T-helper 17 cell (primary cell): ENCODE results near the gene LGALS9. TPM values are rescaled to one million over a fixed set of nuclear protein-coding genes. Genes with fewer than 3 reads are reported as not detected.
"Not testable (repeated sequence)": the region's sequence is repeated elsewhere in the genome, so short reads cannot be mapped to it uniquely, and the experiment has no call there.

Experiments
- ATAC-seq: fragments of 150-1000 bp; cut with Tn5 transposase; 2 replicates; pipeline ENCODE4 v1.10.0; 2021; ENCODE audit warnings: mild to moderate bottlenecking, moderate library complexity
- DNase-seq, 3 donors: peaks; one replicate each; pipeline versions ENCODE4 v3.0.0 to v3.0.0-alpha.2; 2020 to 2021
- H3K9me3 ChIP-seq: one replicate; pipeline ENCODE4 v1.7.0; 2013; ENCODE audit warnings: low read length, mild to moderate bottlenecking; ENCODE audit not compliant: control insufficient read depth, poor library complexity, severe bottlenecking
- H3K27ac Mint-ChIP-seq: one replicate; pipeline ENCODE4 v1.8.0; 2022; ENCODE audit warnings: mild to moderate bottlenecking, moderate library complexity, mixed read lengths
- H3K27me3 Mint-ChIP-seq: one replicate; pipeline ENCODE4 v1.8.0; 2022; ENCODE audit warnings: mixed read lengths
- H3K36me3 Mint-ChIP-seq: one replicate; pipeline ENCODE4 v1.8.0; 2022; ENCODE audit warnings: low read depth, mixed read lengths
- H3K4me1 Mint-ChIP-seq: one replicate; pipeline ENCODE4 v1.8.0; 2022; ENCODE audit warnings: mild to moderate bottlenecking, mixed read lengths
- H3K4me3 Mint-ChIP-seq: one replicate; pipeline ENCODE4 v1.8.0; 2022; ENCODE audit warnings: mild to moderate bottlenecking, moderate library complexity, mixed read lengths
- total RNA-seq, 4 donors: library from RNA in 2 of 4; stranded (reverse) in 2 of 4; gene quantifications; one replicate each; pipeline ENCODE4 v1.2.3 and lab custom pipeline; 2022 to 2026

LGALS9 gene
- total RNA-seq, 2 donors from 2014 or later: 64.7 to 66.3 TPM

DNA sequence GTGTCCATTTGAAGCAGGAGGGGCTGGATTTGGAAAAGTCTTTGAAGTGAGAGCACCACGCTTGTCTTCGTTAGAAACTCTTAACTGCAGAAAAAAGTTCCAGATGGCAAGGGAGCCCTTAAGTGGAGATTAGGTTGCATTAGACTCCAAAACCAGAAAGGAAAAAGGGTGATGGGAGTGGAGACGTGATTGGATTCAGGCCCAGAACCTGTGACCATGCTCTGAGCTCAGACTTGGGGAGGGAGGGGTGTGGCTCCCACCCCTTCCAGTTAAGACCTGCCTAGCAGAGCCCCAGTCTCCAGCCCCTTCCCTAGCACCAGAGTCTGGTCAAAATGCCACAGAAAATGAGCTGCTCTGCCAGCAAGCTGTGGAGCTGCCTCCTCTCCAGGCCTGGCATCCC lies 6.4 kb upstream of the LGALS9 start:
- Mint-ChIP-seq H3K36me3 (peaks cover 3% of the 10 kb centered on the region), H3K4me1 (peaks cover 7% of the 10 kb centered on the region), H3K27ac (no peak overlapping the region), H3K4me3 (no peak overlapping the region), H3K27me3 (no peaks in the 10 kb centered on the region)
- no peak for DNase-seq
- no peaks in the 10 kb centered on the region for H3K9me3 ChIP-seq
- no peak for ATAC-seq

- no peaks in the 10 kb centered on the region for H3K9me3 ChIP-seq
- Mint-ChIP-seq H3K27me3 (no peaks in the 10 kb centered on the region), H3K4me3 (no peak overlapping the region), H3K4me1 (peaks cover 13% of the 10 kb centered on the region), H3K27ac (peak overlapping the region; percentile 67), H3K36me3 (peaks cover 2% of the 10 kb centered on the region)
- DNase-seq: no peak
- no peak for ATAC-seq
Observed at GRCh38 chr17:27625856-27626255, 5.1 kb upstream of the LGALS9 start.

GRCh38 chr17:27627514-27627913 lies 3.5 kb upstream of the LGALS9 start:
- no peaks in the 10 kb centered on the region for H3K36me3 Mint-ChIP-seq
- no peaks in the 10 kb centered on the region for H3K27me3 Mint-ChIP-seq
- peaks cover 21% of the 10 kb centered on the region for H3K4me1 Mint-ChIP-seq
- H3K4me3 Mint-ChIP-seq: no peak overlapping the region
- H3K27ac Mint-ChIP-seq: no peak overlapping the region
- no peak for DNase-seq
- H3K9me3 ChIP-seq: no peaks in the 10 kb centered on the region
- ATAC-seq: no peak

DNA sequence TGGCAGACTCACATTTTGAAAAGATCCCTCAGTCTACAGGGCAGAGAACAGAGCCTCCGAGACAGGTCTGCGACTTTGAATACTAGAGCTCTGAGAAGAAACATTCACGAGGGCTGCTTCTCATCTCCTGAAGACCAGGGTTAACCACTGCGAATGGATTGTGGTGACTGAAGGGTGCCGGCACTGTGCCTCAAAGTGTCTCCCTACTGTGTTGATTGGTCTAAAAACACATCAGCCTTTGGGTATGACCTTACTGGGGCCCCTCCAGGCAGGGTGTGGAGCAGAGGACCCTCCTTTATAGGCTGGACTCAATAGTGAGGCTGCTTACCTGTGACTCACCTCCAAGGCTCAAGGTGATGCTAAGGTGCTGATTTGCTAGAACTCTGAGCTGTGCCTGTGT lies 2.6 kb upstream of the LGALS9 start:
- no peak overlapping the region for H3K4me3 Mint-ChIP-seq
- no peak for DNase-seq
- H3K36me3 Mint-ChIP-seq: no peaks in the 10 kb centered on the region
- no peaks in the 10 kb centered on the region for H3K27me3 Mint-ChIP-seq
- H3K4me1 Mint-ChIP-seq: peaks cover 21% of the 10 kb centered on the region
- no peak overlapping the region for H3K27ac Mint-ChIP-seq
- H3K9me3 ChIP-seq: no peaks in the 10 kb centered on the region
- no peak for ATAC-seq

- H3K27ac Mint-ChIP-seq, DNase-seq, H3K4me3 Mint-ChIP-seq, H3K9me3 ChIP-seq, H3K27me3 Mint-ChIP-seq, H3K36me3 Mint-ChIP-seq, ATAC-seq: not testable (repeated sequence)
- H3K4me1 Mint-ChIP-seq: peaks cover 23% of the 10 kb centered on the region
Observed at GRCh38 chr17:27629260-27629659, 1.7 kb upstream of the LGALS9 start.

DNA sequence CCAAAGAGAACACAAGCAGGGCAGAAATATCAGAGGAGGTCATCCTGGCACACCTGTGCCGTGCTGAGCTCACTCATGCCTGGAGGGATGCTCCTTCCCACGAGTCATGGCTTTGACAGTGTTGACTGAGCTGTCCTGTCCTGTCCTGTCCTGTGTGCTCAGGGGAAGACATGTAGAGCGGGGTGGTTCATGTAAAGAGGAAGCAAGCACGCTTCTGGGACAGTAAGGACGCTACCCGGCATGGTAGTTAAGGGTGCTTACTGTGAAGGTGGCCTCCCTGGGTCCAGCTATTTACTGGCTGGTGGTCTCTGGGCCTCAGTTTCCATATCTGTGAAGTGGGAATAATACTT lies 398 bp downstream of the LGALS9 start:
- Mint-ChIP-seq H3K36me3 (no peaks in the 10 kb centered on the region), H3K27me3 (no peaks in the 10 kb centered on the region), H3K4me3 (peak overlapping the region; percentile 95), H3K4me1 (peaks cover 36% of the 10 kb centered on the region), H3K27ac (peak overlapping the region; percentile 98)
- ATAC-seq: peak; percentile 74
- no peaks in the 10 kb centered on the region for H3K9me3 ChIP-seq
- no peak for DNase-seq

GRCh38 chr17:27631897-27632725 lies 1.1 kb downstream of the LGALS9 start:
- no peaks in the 10 kb centered on the region for H3K9me3 ChIP-seq
- DNase-seq: no peak
- ATAC-seq: no peak
- H3K27me3 Mint-ChIP-seq: no peaks in the 10 kb centered on the region
- H3K36me3 Mint-ChIP-seq: no peaks in the 10 kb centered on the region
- peaks cover 36% of the 10 kb centered on the region for H3K4me1 Mint-ChIP-seq
- H3K4me3 Mint-ChIP-seq: peak overlapping the region; percentile 95
- H3K27ac Mint-ChIP-seq: peak overlapping the region; percentile 98

DNA sequence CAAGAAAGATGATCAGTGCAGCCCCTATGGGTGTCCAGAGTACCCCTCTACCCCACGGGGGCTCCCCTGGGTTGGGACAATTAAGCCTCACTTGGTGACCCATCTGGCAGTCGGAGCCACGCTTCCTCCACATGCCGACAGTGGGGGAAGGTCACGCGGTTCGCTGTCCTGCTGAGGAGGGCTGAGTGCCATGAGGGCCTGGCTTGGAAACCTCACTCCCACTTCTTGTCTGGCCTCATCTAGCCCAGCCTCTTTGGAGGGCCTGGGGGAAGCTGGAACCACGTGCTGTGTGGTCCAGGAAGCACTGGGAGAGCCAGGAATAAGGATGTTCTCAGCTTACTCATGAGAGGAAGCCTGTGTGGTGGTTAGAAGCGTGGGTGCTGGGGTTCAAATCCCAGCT lies 1.8 kb downstream of the LGALS9 start:
- H3K9me3 ChIP-seq, DNase-seq, ATAC-seq, H3K27me3 Mint-ChIP-seq, H3K36me3 Mint-ChIP-seq: not testable (repeated sequence)
- H3K4me1 Mint-ChIP-seq: peaks cover 36% of the 10 kb centered on the region
- peak overlapping the region; percentile 9 for H3K4me3 Mint-ChIP-seq
- peak overlapping the region; percentile 98 for H3K27ac Mint-ChIP-seq

- Mint-ChIP-seq H3K4me1 (peaks cover 36% of the 10 kb centered on the region), H3K4me3 (no peak overlapping the region), H3K27me3 (no peaks in the 10 kb centered on the region)
Observed at GRCh38 chr17:27633312-27634025, 2.5 kb downstream of the LGALS9 start.

DNA sequence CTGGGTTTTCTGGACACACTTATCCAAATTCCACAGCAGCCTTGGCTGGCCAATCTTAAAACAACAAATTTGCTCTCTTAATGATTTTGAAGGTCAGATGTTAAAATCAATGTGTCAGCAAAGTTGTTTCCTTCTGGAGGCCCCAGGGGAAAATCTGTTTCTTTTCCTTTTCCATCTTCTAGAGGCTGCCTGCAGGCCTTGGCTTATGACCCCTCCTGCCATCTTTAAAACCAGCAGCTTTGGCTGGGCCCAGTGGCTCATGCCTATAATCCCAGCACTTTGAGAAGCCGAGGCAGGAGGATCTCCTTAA lies 3.0 kb downstream of the LGALS9 start:
- no peaks in the 10 kb centered on the region for H3K36me3 Mint-ChIP-seq
- H3K4me3 Mint-ChIP-seq: no peak overlapping the region
- no peak overlapping the region for H3K27ac Mint-ChIP-seq
- H3K9me3 ChIP-seq: no peaks in the 10 kb centered on the region
- ATAC-seq (no peak), DNase-seq (no peak)
- H3K4me1 Mint-ChIP-seq: peaks cover 36% of the 10 kb centered on the region
- H3K27me3 Mint-ChIP-seq: no peaks in the 10 kb centered on the region

More at GRCh38 chr17:27633312-27634025, 2.5 kb downstream of the LGALS9 start:
- H3K36me3 Mint-ChIP-seq: no peaks in the 10 kb centered on the region
- no peaks in the 10 kb centered on the region for H3K9me3 ChIP-seq
- peak overlapping the region; percentile 98 for H3K27ac Mint-ChIP-seq
- no peak for ATAC-seq
- no peak for DNase-seq

DNA sequence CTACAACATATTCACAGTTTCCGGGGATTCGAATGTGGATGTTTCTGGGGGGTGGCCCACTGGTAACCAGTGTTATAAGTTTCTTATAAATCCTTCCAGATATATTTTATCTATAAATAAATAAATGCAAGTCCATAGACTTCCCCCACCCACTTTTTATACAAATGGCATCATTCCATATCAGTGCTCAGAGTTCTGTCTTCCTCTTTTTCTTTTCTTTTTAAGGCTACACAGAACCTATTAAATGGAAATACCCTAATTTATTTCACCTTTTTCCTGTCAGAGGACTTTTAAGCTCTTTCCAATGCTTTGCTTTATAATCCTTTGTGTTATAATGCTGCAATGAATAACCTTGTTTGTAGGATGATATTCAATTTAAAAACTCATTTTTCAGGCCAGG lies 3.8 kb downstream of the LGALS9 start:
- no peaks in the 10 kb centered on the region for H3K9me3 ChIP-seq
- ATAC-seq (no peak), DNase-seq (no peak)
- Mint-ChIP-seq H3K27me3 (no peaks in the 10 kb centered on the region), H3K27ac (peak overlapping the region; percentile 77), H3K36me3 (no peaks in the 10 kb centered on the region), H3K4me1 (peaks cover 33% of the 10 kb centered on the region), H3K4me3 (no peak overlapping the region)

DNA sequence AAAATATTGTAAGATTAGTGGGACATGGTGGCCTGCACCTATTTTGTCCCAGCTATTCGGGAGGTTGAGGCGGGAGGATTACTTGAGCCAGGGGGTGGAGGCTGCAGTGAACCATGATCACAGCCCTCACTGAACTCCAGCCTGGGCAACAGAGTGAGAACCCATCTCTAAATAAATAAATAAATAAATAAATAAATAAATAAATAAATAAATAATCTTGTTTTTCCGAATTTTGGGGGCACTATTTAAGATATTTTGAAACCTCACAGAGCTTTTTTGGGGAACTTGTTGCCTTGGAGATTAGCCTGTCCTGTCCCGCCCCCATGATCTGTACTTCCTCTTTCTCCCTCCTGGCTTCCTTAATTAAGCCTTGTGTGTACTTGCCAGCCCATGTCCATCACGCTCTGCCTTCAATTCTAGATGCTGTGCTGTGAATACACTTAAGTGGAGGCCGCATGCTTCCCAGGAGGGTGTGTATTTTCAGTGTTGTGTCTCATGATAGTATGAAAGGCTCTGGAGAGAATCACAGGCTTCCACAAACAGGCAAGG lies 4.4 kb downstream of the LGALS9 start:
- DNase-seq (no peak), ATAC-seq (peak; percentile 31)
- H3K27me3 Mint-ChIP-seq: no peaks in the 10 kb centered on the region
- H3K4me3 Mint-ChIP-seq: peak overlapping the region; percentile 19
- H3K9me3 ChIP-seq: no peaks in the 10 kb centered on the region
- H3K36me3 Mint-ChIP-seq: no peaks in the 10 kb centered on the region
- peak overlapping the region; percentile 77 for H3K27ac Mint-ChIP-seq
- peaks cover 29% of the 10 kb centered on the region for H3K4me1 Mint-ChIP-seq

DNA sequence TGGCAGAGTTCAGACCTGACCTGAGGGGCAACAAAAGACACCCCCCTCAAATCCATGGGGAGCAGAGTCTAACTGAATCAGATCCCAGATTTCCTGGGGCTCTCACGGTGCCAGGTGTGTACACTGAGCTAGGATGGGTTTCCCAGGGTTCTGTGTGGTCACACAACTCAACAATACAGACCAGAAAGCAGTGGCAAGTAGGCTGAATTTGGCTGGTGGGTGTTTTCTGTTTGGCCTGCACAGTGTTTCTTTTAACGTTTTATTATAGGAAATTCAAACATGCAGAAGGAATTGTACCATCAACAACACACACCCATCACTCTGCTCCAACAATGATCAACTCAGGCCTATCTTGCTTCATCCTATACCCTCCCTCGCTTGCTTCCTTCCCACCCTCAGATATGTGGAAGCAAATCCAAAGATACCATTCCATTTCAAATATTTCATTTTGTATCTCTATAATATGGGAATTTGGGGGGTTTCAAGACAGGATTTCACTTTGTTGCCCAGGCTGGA lies 5.1 kb downstream of the LGALS9 start:
- H3K27me3 Mint-ChIP-seq, H3K36me3 Mint-ChIP-seq: not testable (repeated sequence)

More for the DNA sequence above, 5.1 kb downstream of the LGALS9 start:
- not testable (repeated sequence) for H3K4me3 Mint-ChIP-seq, H3K9me3 ChIP-seq, DNase-seq, ATAC-seq
- peak overlapping the region; percentile 77 for H3K27ac Mint-ChIP-seq
- H3K4me1 Mint-ChIP-seq: peaks cover 24% of the 10 kb centered on the region
